ENCODE data around the gene NUP93.

DNA sequence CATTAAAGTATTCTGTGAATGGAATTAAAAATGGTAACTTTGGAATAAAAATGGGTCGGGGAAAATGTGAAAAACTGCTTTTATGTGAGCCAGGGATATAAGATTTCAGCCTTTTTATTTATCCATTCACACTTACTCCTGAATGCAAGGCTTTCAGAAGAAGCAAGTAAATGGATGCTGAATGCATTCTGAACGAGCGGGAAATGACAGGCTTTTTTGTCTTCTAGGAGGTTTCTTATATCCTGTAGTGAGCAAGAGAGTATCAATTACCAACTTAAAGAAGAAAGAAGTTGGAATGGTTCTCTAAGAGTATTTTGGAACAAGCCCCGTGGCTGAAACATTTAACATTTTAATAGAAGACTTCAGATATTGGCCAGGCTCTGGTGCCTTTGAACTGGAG is 36.0 kb downstream of the NUP93 start:
- TF ChIP-seq, protein P1, sequence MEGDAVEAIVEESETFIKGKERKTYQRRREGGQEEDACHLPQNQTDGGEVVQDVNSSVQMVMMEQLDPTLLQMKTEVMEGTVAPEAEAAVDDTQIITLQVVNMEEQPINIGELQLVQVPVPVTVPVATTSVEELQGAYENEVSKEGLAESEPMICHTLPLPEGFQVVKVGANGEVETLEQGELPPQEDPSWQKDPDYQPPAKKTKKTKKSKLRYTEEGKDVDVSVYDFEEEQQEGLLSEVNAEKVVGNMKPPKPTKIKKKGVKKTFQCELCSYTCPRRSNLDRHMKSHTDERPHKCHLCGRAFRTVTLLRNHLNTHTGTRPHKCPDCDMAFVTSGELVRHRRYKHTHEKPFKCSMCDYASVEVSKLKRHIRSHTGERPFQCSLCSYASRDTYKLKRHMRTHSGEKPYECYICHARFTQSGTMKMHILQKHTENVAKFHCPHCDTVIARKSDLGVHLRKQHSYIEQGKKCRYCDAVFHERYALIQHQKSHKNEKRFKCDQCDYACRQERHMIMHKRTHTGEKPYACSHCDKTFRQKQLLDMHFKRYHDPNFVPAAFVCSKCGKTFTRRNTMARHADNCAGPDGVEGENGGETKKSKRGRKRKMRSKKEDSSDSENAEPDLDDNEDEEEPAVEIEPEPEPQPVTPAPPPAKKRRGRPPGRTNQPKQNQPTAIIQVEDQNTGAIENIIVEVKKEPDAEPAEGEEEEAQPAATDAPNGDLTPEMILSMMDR (IDR thresholded peaks at IDR 0.05), result no peak
- TF ChIP-seq POLR2A (IDR thresholded peaks at IDR 0.05), result no peak
